Left hindlimb (tissue), 1 donor: ENCODE results near the gene EDDM13.
"Not testable (repeated sequence)": the region's sequence is repeated elsewhere in the genome, so short reads cannot be mapped to it uniquely, and the experiment has no call there.

Experiments
- DNase-seq: peaks from one replicate; pipeline ENCODE4 v3.0.0-alpha.2; 2018

The EDDM13 gene

GRCh38 chr19:56272161-56272798 is at the start of gene EDDM13:
Gene EDDM13, plus strand, starts transcription at chr19:56272748. Its CDS starts 87 bp downstream, at chr19:56272835.
- DNase-seq, result no peak

- DNase-seq, result no peak
Observed at GRCh38 chr19:56222901-56223300, 49.6 kb upstream of the EDDM13 start.

- DNase-seq, result no peak
Observed at GRCh38 chr19:56223481-56223880, 49.1 kb upstream of the EDDM13 start.

DNA sequence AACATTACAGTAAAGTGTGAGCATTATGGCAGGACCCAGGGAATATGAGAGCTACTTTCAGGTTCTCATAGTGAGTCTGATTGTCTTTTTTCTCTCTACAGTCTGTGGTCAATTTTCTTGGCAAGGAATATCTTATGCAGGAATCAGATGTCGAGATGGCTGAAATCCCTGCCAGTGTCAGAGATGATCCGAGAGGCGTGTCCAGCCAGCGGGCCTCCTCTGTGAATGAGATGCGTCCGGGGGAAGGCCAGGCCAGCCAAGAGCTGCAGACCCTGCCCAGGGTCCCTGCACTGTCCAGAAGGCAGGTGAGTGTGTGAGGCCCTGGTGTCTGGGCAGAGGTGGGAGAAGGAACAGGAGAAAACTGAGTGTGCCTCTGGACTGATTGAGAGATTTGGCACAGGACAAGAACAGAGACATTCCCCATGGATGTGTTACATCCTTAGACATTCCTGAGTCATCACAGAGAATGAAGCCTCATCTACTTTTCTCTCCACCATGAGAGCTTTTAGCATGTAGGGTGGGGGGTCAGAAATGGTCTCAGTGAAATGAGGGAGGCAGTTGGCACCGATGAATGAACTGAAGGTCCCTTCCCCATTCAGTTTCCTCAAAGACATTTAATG is 27.3 kb upstream of the EDDM13 start:
- no peak for DNase-seq

DNA sequence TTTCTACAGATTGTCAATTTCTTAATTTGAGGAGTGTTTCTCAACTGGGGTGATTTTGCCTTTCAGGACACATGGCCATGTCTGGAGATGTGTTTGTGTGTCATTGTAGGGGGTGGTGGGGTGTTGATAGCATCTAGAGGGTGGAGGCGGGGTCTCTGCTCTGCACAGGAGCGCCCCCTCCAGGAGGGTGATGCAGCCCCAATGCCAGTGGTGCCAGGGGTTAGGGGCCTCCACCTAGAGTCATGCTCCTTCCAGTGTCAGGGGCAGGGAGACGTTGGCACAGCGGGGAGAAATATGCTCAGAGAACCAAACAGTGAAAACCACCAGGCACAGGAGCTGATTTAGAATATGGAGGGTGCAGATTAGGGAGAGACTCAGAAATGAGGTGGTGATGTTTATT is 26.8 kb upstream of the EDDM13 start:
- not testable (repeated sequence) for DNase-seq

GRCh38 chr19:56248736-56249338 is 23.7 kb upstream of the EDDM13 start:
- DNase-seq, result not testable (repeated sequence)

DNA sequence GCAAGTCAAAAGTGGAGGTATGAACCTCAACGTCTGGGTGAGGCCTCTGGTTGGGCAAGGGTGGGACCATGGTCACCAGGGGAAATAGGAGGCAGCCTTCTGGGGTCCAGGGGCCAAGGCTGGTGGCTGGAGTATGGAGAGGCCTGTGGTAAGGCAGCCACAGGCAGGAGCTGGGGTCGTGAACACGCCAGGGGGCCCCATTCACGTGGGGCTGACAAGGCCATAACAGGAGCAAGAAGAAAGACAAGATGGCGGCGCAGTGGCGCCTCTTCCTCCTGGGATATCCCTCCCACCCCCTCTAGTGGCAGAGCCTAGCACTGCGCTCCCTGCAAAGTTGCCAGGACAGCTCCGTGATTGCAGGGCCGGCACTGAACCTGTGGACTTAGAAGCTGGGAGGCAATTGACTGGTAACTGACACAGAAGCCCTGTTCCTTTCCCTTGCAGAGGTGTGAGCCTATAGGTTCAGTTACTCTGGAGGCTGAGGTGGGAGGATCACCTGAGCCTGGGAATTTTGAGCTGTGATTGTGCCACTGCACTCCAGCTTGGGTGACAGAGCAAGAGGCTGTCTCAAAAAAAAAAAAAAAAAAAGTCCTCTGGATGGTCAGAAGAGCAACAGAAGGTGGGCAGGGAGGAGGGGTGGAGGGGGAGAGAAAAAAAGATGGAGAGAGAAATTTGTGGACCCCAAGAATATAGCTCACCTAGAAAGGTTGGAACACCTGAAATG is 19.7 kb upstream of the EDDM13 start:
- peak; percentile 57 for DNase-seq

DNA sequence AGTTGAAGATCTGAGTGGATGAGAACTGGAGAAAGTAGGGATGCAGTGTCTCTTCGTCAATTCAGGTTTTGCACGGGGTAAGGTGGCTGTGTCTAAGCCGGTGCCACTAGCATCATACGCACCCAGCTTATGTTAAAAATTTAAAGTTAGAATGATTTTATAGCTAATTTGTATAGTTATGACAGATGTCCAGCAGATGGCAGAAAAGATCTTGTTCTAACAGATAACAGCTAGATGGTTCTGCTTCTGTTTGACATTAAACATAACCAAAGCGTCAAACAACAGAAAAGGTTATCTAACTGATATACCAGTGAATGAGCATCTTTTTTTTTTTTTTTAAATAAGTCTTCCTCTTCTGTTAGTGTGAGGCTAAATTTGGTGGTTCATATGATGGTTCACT is 18.8 kb upstream of the EDDM13 start:
- no peak for DNase-seq

DNA sequence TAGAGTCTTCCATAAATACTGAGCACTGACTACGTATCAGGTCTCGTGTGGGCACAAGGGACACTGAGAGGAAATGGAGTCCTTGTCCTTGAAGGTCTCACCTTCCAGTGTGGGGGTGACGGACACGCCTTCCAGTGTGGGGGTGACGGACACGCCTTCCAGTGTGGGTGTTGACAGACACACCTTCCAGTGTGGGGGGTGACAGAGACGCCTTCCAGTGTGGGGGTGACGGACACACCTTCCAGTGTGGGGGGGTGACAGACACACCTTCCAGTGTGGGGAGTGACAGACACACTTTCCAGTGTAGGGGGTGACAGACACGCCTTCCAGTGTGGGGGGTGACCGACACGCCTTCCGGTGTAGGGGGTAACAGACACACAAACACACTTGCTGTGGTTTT is 14.3 kb upstream of the EDDM13 start:
- DNase-seq, result no peak

GRCh38 chr19:56261145-56261544 is 11.4 kb upstream of the EDDM13 start:
- no peak for DNase-seq

DNA sequence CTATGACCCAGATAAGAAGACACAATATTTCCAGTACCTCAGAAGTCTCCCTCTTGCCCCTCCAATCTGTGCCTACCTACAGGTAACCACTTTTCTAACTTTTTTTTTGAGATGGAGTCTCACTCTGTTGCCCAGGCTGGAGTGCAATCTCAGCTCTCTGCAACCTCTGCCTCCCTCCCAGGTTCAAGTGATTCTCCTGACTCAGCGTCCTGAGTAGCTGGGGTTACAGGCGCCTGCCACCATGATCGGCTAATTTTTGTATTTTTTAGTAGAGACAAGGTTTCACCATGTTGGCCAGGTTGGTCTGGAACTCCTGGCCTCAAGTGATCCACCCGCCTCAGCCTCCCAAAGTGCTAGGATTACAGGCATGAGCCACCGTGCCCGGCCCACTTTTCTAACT is 10.6 kb upstream of the EDDM13 start:
- DNase-seq, result not testable (repeated sequence)

GRCh38 chr19:56263319-56263718 is 9.2 kb upstream of the EDDM13 start:
- no peak for DNase-seq

DNA sequence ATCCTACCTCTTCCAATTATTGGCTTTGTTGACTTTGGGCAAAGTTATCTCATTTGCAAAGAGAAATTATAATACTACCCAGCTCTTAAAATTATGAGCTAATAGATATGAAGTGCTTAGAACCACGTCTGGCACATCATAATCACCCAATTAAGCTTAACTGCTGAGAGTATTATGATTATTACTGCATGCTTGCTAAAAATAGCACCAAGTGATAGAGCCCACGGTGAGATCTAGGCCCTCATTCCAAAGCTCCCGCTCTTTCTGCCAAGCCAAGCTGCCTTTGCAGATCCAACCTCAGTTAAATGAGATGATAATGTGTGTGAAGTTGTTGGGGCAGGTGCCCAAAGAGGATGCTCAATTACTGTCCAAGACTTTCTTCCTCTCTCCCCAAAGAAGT is 6.5 kb upstream of the EDDM13 start:
- DNase-seq, result no peak

DNA sequence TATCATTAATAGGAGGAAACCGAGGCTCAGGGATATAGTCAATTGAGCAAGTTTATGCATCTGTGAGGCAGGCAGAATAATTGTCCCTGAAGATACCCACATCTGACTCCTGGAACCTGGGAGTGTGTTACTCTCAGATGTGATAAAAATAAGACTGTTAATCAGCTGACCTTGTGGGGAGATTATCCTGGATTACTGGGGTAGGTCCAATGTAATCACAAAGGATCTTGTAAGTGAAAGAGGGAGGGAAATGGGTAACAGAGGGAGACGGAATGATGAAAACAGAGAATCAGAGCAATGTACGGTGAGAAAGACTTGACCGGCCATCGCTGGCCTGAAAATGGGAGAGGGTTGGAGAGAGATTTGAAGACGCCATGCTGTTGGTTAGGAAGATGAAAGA is 3.2 kb upstream of the EDDM13 start:
- no peak for DNase-seq

- DNase-seq, result no peak
Observed at GRCh38 chr19:56270676-56271075, 1.9 kb upstream of the EDDM13 start.

- DNase-seq, result no peak
Observed at GRCh38 chr19:56271151-56271550, 1.4 kb upstream of the EDDM13 start.

GRCh38 chr19:56273563-56274117 is 1.1 kb downstream of the EDDM13 start:
- DNase-seq, result no peak

- DNase-seq, result no peak
Observed at GRCh38 chr19:56282809-56283208, 10.3 kb downstream of the EDDM13 start.

GRCh38 chr19:56284746-56285145 is 12.2 kb downstream of the EDDM13 start:
- DNase-seq, result no peak

DNA sequence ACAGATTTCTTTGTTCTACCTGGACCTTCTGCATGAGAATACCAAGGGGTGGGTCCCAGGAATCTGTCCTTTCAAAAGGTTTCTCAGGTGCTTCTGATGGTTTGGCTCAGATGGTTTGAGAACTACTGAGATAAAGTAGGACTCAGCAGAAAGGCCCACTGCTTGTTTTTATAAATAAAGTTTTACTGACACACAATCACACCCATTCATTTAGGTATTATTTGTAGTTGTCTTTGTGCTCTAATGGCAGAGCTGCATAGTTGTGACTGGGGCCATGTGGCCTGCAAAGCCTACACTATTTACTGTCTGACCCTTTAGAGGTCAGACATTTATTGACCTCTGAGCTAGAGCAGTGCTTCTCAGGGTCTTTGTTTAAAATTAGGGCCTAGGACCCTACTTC is 17.6 kb downstream of the EDDM13 start:
- DNase-seq, result no peak

DNA sequence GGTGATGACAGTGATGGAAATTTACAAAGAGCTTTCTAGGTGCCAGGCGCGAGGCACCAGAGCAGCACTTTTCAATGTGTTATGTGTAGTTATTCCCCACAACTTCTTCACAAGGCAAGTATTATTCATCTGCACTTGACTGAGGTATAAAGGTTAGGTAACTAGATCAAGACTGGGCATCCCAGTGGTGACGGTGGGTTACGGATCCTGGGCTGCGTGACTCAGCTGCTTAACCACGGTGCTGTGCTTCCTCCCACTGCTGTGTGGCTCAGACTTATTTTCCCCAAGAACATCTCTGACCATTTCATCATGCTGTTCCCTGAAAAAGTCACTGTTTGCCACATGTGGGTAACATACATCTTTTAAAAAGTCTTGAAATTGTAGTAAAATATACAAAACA is 19.3 kb downstream of the EDDM13 start:
- DNase-seq, result no peak

GRCh38 chr19:56294549-56294948 is 22.0 kb downstream of the EDDM13 start:
- no peak for DNase-seq
